Left hindlimb (tissue), 1 donor: Measurements from ENCODE around the gene RABGAP1L.
"Not testable (repeated sequence)": the region's sequence is repeated elsewhere in the genome, so short reads cannot be mapped to it uniquely, and the experiment has no call there.

ENCODE experiments used
- DNase-seq: peaks from one replicate; pipeline ENCODE4 v3.0.0-alpha.2; 2018

The RABGAP1L gene

DNA sequence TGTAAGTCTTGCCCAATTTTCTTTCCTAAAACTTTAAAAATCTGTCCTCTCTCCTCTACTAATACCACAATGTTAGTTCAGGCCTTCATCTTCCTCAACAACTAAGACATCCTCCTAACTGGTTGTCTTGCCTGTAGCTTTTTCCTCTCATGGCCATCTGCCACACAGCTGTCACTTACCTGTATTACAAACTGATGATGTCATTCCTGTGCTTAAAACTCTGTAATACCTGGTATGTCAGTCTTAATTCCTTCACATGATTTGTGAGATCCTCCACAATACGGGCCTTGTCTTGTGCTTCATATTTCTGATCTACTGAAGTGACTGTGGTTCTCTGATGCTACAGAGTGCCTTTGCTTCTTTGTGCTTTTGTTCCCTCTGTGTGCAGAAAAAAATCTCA, 854.1 kb downstream of the RABGAP1L start:
- no peak for DNase-seq

DNA sequence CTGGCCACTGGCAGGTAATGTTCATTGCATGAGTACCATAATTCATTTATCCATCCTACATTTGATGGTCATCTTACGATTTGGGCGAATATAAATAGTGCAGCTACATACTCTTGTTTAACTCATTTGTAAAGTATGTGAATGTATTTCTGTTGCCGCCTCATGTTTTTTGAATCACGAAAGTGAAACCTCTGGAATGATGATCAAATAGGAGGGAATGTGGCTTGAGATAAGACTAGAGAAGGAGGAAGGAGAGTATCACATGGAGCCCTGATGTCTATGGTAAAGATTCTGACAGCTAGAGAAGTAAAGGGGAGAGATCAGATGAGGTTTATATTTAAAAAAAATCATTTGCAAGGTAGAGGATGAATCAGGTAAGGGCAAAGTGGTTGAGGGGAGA, 855.9 kb downstream of the RABGAP1L start:
- DNase-seq: no peak

DNA sequence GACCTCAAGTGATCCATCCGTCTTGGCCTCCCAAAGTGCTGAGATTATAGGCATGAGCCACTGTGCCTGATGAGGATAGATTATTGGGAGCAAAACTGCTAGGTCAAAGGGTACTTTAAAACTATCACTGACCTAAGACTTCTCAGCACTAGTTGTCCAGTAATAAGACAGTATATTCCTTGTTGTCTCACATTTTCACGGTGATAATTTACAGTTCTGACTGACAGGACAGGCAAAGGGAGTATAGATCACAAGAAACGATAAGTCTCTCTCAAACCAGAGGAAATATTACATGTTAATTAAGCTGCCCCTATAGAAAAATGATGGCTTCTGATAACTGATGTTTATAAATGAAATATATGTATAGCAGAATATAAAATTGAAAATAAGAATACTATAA, 860.2 kb downstream of the RABGAP1L start:
- no peak for DNase-seq

DNA sequence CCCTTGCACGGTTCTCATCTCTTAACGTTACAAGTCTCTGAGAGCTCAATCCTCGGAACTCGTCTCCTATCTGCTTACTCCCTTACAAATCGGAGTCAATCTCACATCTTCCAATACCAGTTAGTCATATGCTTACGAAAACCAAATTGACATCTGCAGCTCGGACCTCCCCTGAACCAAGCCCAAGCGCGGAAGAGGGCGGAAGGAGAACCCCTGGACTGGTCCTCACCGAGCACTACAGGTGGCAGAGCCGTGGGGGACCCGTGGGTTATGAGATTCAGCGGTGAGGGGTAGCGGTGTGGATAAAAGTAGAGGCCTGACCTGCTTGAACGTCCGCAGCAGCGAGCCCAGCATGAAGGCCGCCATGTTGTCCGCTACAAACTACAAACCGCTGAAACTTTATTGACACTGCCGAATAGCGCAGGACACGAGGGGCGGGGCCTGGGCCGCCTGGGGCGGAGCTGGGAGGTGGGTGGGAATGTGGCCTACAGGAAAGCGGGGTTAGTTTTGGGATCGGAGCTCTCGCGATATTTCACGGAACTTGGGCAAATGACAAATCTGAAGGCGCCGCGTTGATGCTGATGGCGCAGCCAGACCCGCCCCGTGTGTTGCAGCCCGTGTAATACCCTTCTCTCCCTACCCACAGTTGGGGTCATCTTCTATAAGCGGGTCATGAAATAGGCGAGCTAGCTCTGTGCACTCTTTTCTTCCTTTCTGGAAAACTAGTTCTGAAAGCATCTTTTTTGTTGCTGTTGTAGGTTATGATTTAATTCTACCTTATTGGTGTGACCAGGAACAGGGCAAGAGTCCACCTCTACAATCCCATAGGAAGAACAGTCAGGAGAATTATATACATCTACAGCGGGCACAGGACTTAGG, 864.0 kb downstream of the RABGAP1L start, which contains the start of gene MRPS14:
MRPS14 (minus strand) TSS at position 383 of the 879 bp plus-strand sequence; CDS start at position 366, 17 bp downstream.
- peak; percentile 99 for DNase-seq

DNA sequence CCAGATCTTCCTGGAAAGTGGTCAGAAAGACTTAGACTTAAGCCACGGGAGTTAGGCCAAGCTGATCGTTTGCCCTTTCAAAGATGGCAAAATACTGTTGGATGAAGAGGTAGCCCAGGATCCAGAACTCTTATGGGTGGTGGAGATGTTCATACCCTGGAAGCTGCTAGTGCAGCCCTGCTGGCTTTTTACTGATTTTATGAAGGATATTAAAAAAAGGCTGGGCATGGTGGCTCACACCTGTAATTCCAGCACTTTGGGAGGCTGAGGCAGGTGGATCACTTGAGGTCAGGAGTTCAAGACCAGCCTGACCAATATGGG, 864.6 kb downstream of the RABGAP1L start:
- DNase-seq: not testable (repeated sequence)

DNA sequence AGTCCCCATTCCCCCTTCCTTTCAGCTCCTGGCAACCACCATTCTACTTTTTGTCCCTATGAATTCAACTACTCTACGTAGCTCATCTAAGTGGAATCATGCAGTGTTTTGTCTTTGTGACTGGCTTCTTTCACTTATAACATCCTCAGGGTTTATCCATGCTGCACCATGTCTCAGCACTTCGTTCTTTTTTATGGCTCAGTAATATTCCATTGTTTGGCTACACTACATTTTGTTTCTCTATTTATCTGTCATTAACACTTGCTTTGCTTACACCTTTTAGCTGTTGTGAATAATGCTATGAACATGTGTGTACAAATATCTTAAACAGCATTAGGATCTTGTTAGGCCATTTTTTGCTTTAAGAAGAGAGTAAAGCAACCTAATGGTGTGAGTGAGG, 865.5 kb downstream of the RABGAP1L start:
- no peak for DNase-seq

DNA sequence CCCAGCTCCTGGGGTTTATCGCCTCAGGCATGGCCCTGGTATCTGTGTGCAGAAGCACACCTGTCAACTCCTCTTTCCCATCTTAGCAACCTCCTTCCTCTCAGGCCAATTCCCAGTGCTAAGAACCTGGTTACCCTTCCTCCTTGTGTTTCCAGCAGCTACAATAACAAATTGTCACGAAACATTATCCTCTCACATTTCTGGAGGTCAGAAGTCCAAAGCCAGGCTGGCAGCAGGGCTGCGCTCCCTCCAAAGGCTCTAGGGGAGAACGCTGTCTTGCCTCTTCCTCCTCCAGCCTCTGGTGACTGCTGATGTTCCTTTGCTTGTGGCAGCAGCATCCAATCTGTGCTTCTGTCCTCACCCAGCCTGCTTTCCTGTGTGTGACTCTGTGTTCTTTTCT, 874.6 kb downstream of the RABGAP1L start:
- DNase-seq: no peak

DNA sequence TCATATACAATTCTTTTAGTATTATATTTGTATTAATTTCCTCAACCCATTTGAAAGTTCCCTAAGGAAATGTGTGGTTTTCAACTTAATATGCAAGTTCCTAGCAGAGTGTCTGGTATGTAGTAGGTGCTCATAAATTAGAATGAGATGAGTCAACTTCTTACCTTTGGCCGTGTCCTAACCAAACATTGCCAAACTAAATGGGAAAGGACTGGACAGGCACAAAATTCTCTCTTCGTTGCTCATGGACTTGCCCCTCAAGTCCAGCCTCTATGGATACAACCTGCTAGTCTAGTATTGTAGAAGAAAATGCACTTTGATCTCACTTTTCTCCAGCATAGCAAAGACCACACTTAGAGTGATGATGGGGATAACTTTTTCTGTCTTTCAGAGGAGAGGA, 875.5 kb downstream of the RABGAP1L start:
- DNase-seq: no peak

DNA sequence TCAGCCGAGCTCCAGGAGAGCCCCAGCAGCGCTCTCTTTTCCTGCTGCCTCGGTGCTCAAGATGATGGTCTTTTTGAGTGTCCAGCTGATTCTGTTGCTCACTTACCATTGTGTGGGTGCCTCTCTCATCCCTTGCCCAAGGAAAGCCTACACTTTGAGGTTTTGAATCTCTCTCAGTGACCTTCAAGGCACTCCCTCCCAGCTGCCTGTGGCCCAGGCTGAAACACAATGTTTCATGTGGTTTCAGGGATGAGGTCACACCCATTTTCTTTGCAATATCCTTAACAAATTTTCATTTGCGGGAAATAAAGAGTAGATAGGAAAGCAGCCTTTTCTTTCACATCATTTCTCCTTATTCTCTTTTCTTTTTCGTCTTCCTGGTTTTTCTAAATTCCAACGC, 876.5 kb downstream of the RABGAP1L start:
- DNase-seq: no peak

DNA sequence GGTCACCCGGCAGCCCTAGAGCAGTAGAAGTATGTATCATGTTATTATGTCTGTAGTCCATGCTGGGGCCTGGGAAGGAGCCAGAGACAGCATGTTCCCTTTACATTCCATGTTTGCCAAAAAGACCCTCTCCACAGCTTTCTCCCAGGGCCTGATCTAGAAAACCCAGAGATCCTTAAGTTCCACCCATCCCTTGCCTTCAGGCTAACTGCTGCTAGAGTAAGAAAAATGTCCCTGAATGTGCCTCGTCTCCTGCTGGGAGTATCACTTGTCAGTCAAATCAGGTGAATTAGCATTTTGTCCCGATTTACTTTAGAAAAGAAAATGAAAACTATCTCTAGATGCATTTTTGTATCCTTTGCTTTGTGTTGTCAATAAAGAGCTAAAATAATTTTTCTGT, 877.2 kb downstream of the RABGAP1L start:
- DNase-seq: no peak

DNA sequence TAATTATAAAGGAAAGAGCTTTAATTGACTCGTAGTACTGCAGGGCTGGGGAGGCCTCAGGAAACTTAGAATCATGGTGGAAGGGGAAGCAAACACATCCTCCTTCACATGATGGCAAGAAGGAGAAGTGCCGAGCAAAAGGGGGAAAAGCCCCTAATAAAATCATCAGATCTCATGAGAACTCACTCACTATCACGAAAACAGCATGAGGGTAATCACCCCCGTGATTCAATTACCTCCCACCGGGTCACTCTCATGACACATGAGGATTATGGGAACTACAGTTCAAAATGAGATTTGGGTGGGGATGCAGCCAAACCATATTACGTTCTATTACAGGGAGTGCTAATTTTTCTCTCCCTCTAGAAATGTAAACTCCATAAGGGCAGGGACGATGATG, 878.1 kb downstream of the RABGAP1L start:
- no peak for DNase-seq

DNA sequence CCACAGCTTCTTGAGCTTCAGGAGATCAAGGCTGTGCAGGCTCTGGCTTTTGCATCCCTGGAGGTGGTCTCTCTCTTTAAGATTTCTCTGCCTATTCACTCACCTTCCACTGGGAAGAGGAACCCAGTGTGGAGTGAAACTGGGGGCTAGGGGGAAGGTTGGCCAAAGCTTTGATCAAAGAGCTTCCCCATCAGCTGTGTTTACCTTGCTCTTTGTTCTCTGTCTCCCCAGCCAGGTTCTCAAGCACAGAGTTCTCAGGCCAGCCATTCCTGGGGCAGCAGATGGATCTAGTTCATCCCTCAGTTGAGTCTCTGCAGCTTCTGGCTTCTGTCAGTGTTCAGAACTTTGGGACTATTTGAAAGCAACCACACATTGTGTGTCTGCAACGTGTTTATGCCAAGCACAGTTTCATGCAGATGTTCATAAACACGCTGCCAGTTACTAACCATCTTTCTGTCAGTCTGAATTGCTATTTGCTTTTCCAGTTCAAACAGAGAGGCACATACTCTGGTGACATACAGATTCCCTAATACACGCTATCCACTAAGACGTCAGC, 881.1 kb downstream of the RABGAP1L start:
- no peak for DNase-seq

DNA sequence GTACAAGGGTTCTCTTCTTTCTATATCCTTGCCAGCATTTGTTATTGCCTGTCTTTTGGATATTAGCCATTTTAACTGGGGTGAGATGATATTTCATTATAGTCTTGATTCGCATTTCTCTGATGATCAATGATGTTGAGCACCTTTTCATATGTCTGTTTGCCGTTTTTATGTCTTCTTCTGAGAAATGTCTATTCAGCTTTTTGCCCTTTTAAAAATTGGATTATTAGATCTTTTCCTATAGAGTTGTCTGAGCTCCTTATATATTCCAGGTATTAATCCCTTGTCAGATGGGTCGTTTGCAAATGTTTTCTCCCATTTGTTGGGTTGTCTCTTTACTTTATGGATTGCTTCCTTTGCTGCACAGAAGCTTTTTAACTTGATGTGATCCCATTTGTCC, 883.3 kb downstream of the RABGAP1L start:
- DNase-seq: no peak

DNA sequence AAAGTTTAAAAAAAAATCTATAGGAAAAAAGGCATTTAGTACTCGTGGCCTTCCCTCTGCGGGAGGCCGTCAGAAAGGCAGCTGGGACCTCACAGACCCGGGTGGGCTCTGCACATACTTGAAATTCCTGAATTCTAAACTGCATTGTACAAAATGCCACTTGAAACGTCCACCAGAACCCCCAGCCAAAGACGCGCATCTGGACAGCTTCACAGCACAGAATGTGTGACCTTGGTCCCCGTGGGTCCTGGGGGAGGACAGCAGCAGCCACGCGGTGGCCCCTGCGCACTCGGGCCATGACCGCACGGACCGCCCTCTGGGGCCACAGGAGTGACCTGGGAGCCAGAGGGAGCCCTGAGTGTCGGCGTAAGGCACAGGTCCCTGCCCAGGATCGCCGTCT, 884.5 kb downstream of the RABGAP1L start:
- no peak for DNase-seq

DNA sequence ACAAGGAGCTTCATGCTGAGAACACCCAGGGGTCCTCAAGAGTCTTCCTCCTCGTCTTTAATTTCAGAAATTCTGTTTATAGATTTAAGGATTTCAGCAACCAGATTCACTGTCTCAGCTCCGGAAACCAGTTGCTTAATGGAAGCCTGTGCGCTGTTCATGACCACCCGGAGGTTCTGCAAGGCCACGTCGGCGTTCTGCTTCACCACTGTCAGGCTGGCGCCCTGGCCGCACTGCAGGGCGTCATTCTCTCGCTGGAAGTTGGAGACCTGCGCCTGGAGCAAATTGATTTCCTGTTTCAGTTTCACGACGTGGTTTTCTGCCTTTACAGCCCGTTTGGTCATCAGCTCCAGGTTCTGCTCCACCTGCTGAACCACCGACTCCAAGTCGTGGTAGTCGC, 885.3 kb downstream of the RABGAP1L start:
- not testable (repeated sequence) for DNase-seq
